ENCODE data around the gene CHL1.

DNA sequence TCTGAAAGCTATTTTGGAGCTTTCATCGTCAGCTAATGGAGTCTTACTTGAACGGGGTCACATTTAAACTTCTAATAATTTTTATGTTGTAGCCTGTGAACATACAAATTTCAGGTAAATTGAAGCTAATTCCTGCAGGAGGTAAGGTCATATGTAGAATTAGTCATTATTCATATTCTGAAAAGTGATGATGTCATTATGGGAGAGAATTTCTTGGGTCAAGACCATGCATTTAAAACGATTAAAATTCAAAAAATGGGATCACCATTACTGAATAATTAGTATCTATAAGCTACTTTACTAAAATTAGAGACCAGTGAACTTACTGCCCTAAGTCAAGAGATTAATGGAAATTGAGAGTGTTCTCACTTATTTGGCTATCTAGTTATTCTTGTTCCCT, 120.4 kb downstream of the CHL1 start:
- TF ChIP-seq, protein P1, sequence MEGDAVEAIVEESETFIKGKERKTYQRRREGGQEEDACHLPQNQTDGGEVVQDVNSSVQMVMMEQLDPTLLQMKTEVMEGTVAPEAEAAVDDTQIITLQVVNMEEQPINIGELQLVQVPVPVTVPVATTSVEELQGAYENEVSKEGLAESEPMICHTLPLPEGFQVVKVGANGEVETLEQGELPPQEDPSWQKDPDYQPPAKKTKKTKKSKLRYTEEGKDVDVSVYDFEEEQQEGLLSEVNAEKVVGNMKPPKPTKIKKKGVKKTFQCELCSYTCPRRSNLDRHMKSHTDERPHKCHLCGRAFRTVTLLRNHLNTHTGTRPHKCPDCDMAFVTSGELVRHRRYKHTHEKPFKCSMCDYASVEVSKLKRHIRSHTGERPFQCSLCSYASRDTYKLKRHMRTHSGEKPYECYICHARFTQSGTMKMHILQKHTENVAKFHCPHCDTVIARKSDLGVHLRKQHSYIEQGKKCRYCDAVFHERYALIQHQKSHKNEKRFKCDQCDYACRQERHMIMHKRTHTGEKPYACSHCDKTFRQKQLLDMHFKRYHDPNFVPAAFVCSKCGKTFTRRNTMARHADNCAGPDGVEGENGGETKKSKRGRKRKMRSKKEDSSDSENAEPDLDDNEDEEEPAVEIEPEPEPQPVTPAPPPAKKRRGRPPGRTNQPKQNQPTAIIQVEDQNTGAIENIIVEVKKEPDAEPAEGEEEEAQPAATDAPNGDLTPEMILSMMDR (IDR thresholded peaks at IDR 0.05) = no peak
- no peak for TF ChIP-seq EZH2 (IDR thresholded peaks at IDR 0.05)
